ENCODE results near the gene PPP6R2.

DNA sequence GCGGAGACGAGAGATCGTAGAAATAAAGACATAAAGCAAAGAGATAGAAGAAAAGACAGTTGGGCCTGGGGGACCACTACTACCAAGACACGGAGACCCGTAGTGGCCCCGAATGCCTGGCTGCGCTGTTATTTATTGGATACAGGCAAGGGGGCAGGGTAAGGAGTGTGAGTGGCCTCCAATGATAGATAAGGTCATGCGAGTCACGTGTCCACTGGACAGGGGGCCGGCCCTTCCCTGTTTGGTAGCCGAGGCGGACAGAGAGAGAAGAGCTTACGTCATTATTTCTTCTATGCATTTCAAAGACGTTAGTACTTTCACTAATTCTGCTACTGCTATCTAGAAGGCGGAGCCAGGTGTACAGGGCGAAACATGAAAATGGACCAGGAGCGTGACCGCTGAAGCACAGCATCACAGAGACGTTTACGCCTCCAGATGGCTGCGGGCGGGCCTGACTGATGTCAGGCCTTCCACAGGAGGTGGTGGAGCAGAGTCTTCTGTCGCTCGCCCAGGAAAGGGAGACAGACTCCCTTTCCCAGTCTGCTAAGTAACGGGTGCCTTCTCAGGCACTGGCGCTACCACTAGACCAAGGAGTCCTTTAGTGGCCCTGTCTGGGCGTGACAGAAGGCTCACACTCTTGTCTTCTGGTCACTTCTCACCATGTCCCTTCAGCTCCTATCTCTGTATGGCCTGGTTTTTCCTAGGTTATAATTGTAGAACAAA, 24.8 kb downstream of the PPP6R2 start:
- TF ChIP-seq, protein P1, sequence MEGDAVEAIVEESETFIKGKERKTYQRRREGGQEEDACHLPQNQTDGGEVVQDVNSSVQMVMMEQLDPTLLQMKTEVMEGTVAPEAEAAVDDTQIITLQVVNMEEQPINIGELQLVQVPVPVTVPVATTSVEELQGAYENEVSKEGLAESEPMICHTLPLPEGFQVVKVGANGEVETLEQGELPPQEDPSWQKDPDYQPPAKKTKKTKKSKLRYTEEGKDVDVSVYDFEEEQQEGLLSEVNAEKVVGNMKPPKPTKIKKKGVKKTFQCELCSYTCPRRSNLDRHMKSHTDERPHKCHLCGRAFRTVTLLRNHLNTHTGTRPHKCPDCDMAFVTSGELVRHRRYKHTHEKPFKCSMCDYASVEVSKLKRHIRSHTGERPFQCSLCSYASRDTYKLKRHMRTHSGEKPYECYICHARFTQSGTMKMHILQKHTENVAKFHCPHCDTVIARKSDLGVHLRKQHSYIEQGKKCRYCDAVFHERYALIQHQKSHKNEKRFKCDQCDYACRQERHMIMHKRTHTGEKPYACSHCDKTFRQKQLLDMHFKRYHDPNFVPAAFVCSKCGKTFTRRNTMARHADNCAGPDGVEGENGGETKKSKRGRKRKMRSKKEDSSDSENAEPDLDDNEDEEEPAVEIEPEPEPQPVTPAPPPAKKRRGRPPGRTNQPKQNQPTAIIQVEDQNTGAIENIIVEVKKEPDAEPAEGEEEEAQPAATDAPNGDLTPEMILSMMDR (conservative IDR thresholded peaks at IDR 0.05 in 1 of 2, IDR thresholded peaks at IDR 0.05 in 1 of 2; ENCODE audit: extremely low read depth in 1 of 2, insufficient read depth in 1 of 2, low read depth in 1 of 2, low read length in 2 of 2), result no peak
- TF ChIP-seq EZH2 (IDR thresholded peaks at IDR 0.05; ENCODE audit: borderline replicate concordance, low read length), result no peak
